ENCODE results near the gene PKIB. TPM values are rescaled to one million over a fixed set of nuclear protein-coding genes. Genes with fewer than 3 reads are reported as not detected.
"Not testable (repeated sequence)": the region's sequence is repeated elsewhere in the genome, so short reads cannot be mapped to it uniquely, and the experiment has no call there.

The PKIB gene
- total RNA-seq, 1 donor from 2014 or later, result not detected

GRCh38 chr6:122730334-122730733 is 120.1 kb downstream of the PKIB start:
- DNase-seq (ENCODE audit: missing footprints), result no peak
- no peak for ATAC-seq
- intact Hi-C loops (cut with DNase I), result loop anchor here (5.0 to 10.0 kb wide), 2 partner anchors 107 to 584 kb away; no protein-coding TSS in a partner anchor

GRCh38 chr6:122730775-122731386 is 120.7 kb downstream of the PKIB start:
- no peak for DNase-seq (ENCODE audit: missing footprints)
- no peak for ATAC-seq
- intact Hi-C loops (cut with DNase I), result loop anchor here (5.0 to 10.0 kb wide), 2 partner anchors 106 to 584 kb away; no protein-coding TSS in a partner anchor

- DNase-seq (ENCODE audit: missing footprints), result no peak
- intact Hi-C loops (cut with DNase I), result loop anchor here (5.0 to 10.0 kb wide), 2 partner anchors 104 to 582 kb away; no protein-coding TSS in a partner anchor
- ATAC-seq, result no peak
Measured at GRCh38 chr6:122733259-122733658, 123.1 kb downstream of the PKIB start.

GRCh38 chr6:122734529-122735395 is 124.6 kb downstream of the PKIB start:
- DNase-seq (ENCODE audit: missing footprints) (no peak), ATAC-seq (no peak)
- intact Hi-C loops (cut with DNase I), result loop anchor here (5.0 to 10.0 kb wide), 2 partner anchors 103 to 580 kb away; no protein-coding TSS in a partner anchor

- ATAC-seq, result no peak
- intact Hi-C loops (cut with DNase I), result loop anchor here (10.0 kb wide), 1 partner anchor 579 kb away; no protein-coding TSS in a partner anchor
- DNase-seq (ENCODE audit: missing footprints), result no peak
Measured at GRCh38 chr6:122735582-122735981, 125.4 kb downstream of the PKIB start.

GRCh38 chr6:122736163-122736562 is 126.0 kb downstream of the PKIB start:
- ATAC-seq (no peak), DNase-seq (ENCODE audit: missing footprints) (no peak)
- intact Hi-C loops (cut with DNase I), result loop anchor here (10.0 kb wide), 1 partner anchor 579 kb away; no protein-coding TSS in a partner anchor

- no peak for DNase-seq (ENCODE audit: missing footprints)
- intact Hi-C loops (cut with DNase I), result loop anchor here (10.0 kb wide), 1 partner anchor 578 kb away; no protein-coding TSS in a partner anchor
- ATAC-seq, result no peak
Measured at GRCh38 chr6:122736616-122737015, 126.4 kb downstream of the PKIB start.

GRCh38 chr6:122740091-122740490 is 129.9 kb downstream of the PKIB start:
- intact Hi-C loops (cut with DNase I), result no loop called here
- no peak for DNase-seq (ENCODE audit: missing footprints)
- no peak for ATAC-seq

- intact Hi-C loops (cut with DNase I), result no loop called here
- no peak for ATAC-seq
- no peak for DNase-seq (ENCODE audit: missing footprints)
Measured at GRCh38 chr6:122740936-122741335, 130.7 kb downstream of the PKIB start.

- DNase-seq (ENCODE audit: missing footprints); ATAC-seq; intact Hi-C loops (cut with DNase I): not testable (repeated sequence)
Measured at GRCh38 chr6:122744247-122744646, 134.0 kb downstream of the PKIB start.

- not testable (repeated sequence) for ATAC-seq; DNase-seq (ENCODE audit: missing footprints)
- intact Hi-C loops (cut with DNase I), result loop anchor here (5.0 kb wide), 1 partner anchor 92 kb away; no protein-coding TSS in a partner anchor
Measured at GRCh38 chr6:122744856-122745255, 134.7 kb downstream of the PKIB start.

GRCh38 chr6:122746688-122747087 is 136.5 kb downstream of the PKIB start:
- intact Hi-C loops (cut with DNase I), result loop anchor here (5.0 kb wide), 1 partner anchor 91 kb away; no protein-coding TSS in a partner anchor
- DNase-seq (ENCODE audit: missing footprints) (no peak), ATAC-seq (no peak)

GRCh38 chr6:122747573-122747972 is 137.4 kb downstream of the PKIB start:
- intact Hi-C loops (cut with DNase I), result loop anchor here (5.0 kb wide), 1 partner anchor 90 kb away; no protein-coding TSS in a partner anchor
- no peak for ATAC-seq

GRCh38 chr6:122748945-122749344 is 138.7 kb downstream of the PKIB start:
- intact Hi-C loops (cut with DNase I), result loop anchor here (5.0 kb wide), 1 partner anchor 88 kb away; no protein-coding TSS in a partner anchor
- not testable (repeated sequence) for DNase-seq (ENCODE audit: missing footprints); ATAC-seq

More at GRCh38 chr6:122747573-122747972, 137.4 kb downstream of the PKIB start:
- DNase-seq (ENCODE audit: missing footprints), result no peak

- ATAC-seq (no peak), DNase-seq (ENCODE audit: missing footprints) (no peak)
- intact Hi-C loops (cut with DNase I), result loop anchor here (5.0 kb wide), 1 partner anchor 88 kb away; no protein-coding TSS in a partner anchor
Measured at GRCh38 chr6:122749451-122750050, 139.3 kb downstream of the PKIB start.

GRCh38 chr6:122751326-122751725 is 141.1 kb downstream of the PKIB start:
- ATAC-seq (no peak), DNase-seq (ENCODE audit: missing footprints) (no peak)
- intact Hi-C loops (cut with DNase I), result no loop called here

- no peak for DNase-seq (ENCODE audit: missing footprints)
Measured at GRCh38 chr6:122752459-122752858, 142.3 kb downstream of the PKIB start.

GRCh38 chr6:122753000-122753687 is 142.9 kb downstream of the PKIB start:
- ATAC-seq (no peak), DNase-seq (ENCODE audit: missing footprints) (no peak)
- intact Hi-C loops (cut with DNase I), result no loop called here

More at GRCh38 chr6:122752459-122752858, 142.3 kb downstream of the PKIB start:
- no peak for ATAC-seq
- intact Hi-C loops (cut with DNase I), result no loop called here
